Osteocyte (in vitro differentiated cells): Measurements from ENCODE around the gene PDE1C. TPM values are rescaled to one million over a fixed set of nuclear protein-coding genes. Genes with fewer than 3 reads are reported as not detected.
A peak's percentile ranks its signal among the peaks of the same experiment; 100 is the strongest.

Experiments
- DNase-seq: peaks from one replicate; pipeline ENCODE4 v3.0.0; 2021; ENCODE audit warnings: mixed read lengths; ENCODE audit not compliant: unreplicated experiment; ENCODE audit errors: extremely low spot score
- H3K27ac Mint-ChIP-seq: one replicate; pipeline ENCODE4 v1.8.0; 2021; ENCODE audit warnings: mild to moderate bottlenecking, mixed read lengths; ENCODE audit not compliant: unreplicated experiment
- H3K27me3 Mint-ChIP-seq: one replicate; pipeline ENCODE4 v1.8.0; 2021; ENCODE audit warnings: mixed read lengths; ENCODE audit not compliant: unreplicated experiment
- H3K36me3 Mint-ChIP-seq: one replicate; pipeline ENCODE4 v1.8.0; 2021; ENCODE audit warnings: mixed read lengths; ENCODE audit not compliant: unreplicated experiment
- H3K4me1 Mint-ChIP-seq: one replicate; pipeline ENCODE4 v1.8.0; 2021; ENCODE audit warnings: mixed read lengths; ENCODE audit not compliant: unreplicated experiment
- H3K4me3 Mint-ChIP-seq: one replicate; pipeline ENCODE4 v1.8.0; 2021; ENCODE audit warnings: mild to moderate bottlenecking, moderate library complexity, mixed read lengths; ENCODE audit not compliant: unreplicated experiment
- H3K9me3 Mint-ChIP-seq: one replicate; pipeline ENCODE4 v1.8.0; 2021; ENCODE audit warnings: mixed read lengths; ENCODE audit not compliant: unreplicated experiment
- total RNA-seq: library from RNA; stranded (reverse); gene quantifications from 2 replicates; pipeline ENCODE4 v1.2.1, GENCODE V29; 2021
- TF ChIP-seq, protein P1 (sequence below): fragments of 200-600 bp; sonication (generic); IDR thresholded peaks from 2 replicates; pipeline ENCODE4 v1.5.0; 2021; ENCODE audit warnings: antibody characterized with exemption, mild to moderate bottlenecking, moderate library complexity

PDE1C gene
- total RNA-seq, 1 donor from 2014 or later: 187 TPM

GRCh38 chr7:31955021-31955420, 115.2 kb downstream of the PDE1C start:
- H3K27ac Mint-ChIP-seq: no peak overlapping the region
- no peak for DNase-seq
- peaks cover 8% of the 10 kb centered on the region for H3K36me3 Mint-ChIP-seq

DNA sequence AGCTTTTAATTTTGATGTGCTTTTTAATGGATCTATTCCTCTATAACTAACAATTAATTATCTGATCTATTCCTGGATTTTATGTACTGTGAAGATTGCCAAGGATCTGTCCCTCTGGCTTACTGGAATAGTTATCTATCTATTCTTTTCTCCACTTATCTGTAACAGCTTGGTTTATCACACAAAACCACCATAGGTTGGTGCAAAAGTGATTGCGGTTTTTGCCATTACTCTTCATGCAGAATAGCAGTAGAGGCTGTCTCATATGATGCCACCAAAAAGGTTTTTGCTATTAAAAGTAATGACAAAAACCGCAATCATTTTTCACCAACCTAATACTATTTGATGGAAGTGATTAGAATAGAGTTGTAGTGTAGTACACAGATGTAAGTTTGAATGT, 115.7 kb downstream of the PDE1C start:
- Mint-ChIP-seq H3K27ac (no peak overlapping the region), H3K27me3 (no peaks in the 10 kb centered on the region), H3K4me3 (no peak overlapping the region), H3K36me3 (peaks cover 9% of the 10 kb centered on the region), H3K9me3 (no peaks in the 10 kb centered on the region), H3K4me1 (peaks cover 46% of the 10 kb centered on the region)
- TF ChIP-seq, protein P1, sequence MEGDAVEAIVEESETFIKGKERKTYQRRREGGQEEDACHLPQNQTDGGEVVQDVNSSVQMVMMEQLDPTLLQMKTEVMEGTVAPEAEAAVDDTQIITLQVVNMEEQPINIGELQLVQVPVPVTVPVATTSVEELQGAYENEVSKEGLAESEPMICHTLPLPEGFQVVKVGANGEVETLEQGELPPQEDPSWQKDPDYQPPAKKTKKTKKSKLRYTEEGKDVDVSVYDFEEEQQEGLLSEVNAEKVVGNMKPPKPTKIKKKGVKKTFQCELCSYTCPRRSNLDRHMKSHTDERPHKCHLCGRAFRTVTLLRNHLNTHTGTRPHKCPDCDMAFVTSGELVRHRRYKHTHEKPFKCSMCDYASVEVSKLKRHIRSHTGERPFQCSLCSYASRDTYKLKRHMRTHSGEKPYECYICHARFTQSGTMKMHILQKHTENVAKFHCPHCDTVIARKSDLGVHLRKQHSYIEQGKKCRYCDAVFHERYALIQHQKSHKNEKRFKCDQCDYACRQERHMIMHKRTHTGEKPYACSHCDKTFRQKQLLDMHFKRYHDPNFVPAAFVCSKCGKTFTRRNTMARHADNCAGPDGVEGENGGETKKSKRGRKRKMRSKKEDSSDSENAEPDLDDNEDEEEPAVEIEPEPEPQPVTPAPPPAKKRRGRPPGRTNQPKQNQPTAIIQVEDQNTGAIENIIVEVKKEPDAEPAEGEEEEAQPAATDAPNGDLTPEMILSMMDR: no peak
- no peak for DNase-seq

More at GRCh38 chr7:31955021-31955420, 115.2 kb downstream of the PDE1C start:
- H3K4me1 Mint-ChIP-seq: peaks cover 46% of the 10 kb centered on the region
- no peak overlapping the region for H3K4me3 Mint-ChIP-seq
- TF ChIP-seq, protein P1: no peak
- H3K27me3 Mint-ChIP-seq: no peaks in the 10 kb centered on the region
- no peaks in the 10 kb centered on the region for H3K9me3 Mint-ChIP-seq

DNA sequence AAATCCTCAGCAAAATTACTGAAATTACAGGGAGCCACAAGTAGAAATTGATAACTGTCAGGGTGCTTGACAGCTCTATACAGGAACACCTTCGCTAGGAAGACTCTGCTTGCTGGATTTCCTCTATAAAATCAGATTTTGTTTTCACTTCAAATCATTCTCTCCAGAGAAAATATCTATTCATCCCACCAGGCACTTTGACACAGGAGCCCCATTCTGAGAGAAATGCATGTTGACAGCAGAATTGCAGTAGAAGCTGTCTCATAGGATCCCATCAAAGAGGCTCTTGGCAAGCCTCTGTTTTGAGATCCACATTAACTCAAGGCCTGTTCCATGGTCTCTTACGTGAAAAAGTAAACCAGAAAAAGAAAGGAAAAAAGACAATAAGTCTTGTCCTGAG, 116.8 kb downstream of the PDE1C start:
- Mint-ChIP-seq H3K4me3 (no peak overlapping the region), H3K9me3 (no peaks in the 10 kb centered on the region), H3K4me1 (peaks cover 51% of the 10 kb centered on the region), H3K27me3 (no peaks in the 10 kb centered on the region), H3K36me3 (peaks cover 11% of the 10 kb centered on the region), H3K27ac (no peak overlapping the region)
- TF ChIP-seq, protein P1: no peak
- DNase-seq: no peak

- H3K4me1 Mint-ChIP-seq: peaks cover 33% of the 10 kb centered on the region
- no peak for DNase-seq
- H3K27me3 Mint-ChIP-seq: no peaks in the 10 kb centered on the region
- peaks cover 21% of the 10 kb centered on the region for H3K36me3 Mint-ChIP-seq
- no peak overlapping the region for H3K4me3 Mint-ChIP-seq
- TF ChIP-seq, protein P1: no peak
- peaks cover 15% of the 10 kb centered on the region for H3K9me3 Mint-ChIP-seq
- no peak overlapping the region for H3K27ac Mint-ChIP-seq
These were observed 120.0 kb downstream of the PDE1C start for GRCh38 chr7:31950091-31950755.

- peaks cover 25% of the 10 kb centered on the region for H3K4me1 Mint-ChIP-seq
- H3K36me3 Mint-ChIP-seq: peaks cover 25% of the 10 kb centered on the region
- TF ChIP-seq, protein P1: no peak
- peak overlapping the region; percentile 59 for H3K27ac Mint-ChIP-seq
- no peaks in the 10 kb centered on the region for H3K27me3 Mint-ChIP-seq
- no peak overlapping the region for H3K4me3 Mint-ChIP-seq
- peaks cover 16% of the 10 kb centered on the region for H3K9me3 Mint-ChIP-seq
- DNase-seq: no peak
These were observed 122.2 kb downstream of the PDE1C start for GRCh38 chr7:31948029-31948428.
